ENCODE measurements around the gene EDNRA.
"Not testable (repeated sequence)": the region's sequence is repeated elsewhere in the genome, so short reads cannot be mapped to it uniquely, and the experiment has no call there.

EDNRA gene

DNA sequence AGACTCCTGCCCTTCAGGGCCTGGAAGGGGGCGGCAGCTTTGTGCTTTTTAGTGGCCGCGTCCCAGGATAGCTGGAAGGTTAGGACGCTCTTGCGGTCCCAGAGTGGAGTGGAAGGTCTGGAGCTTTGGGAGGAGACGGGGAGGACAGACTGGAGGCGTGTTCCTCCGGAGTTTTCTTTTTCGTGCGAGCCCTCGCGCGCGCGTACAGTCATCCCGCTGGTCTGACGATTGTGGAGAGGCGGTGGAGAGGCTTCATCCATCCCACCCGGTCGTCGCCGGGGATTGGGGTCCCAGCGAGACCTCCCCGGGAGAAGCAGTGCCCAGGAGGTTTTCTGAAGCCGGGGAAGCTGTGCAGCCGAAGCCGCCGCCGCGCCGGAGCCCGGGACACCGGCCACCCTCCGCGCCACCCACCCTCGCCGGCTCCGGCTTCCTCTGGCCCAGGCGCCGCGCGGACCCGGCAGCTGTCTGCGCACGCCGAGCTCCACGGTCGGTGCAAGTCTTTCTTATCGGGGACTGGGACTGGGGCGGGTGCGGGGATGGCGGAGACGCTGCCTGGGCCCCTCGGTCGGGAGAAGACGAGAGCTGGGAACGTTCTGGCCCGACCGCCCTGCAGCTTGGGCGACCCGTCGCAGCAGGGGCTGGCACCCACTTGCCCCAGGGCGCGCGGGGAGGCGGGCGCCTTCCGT is at the start of gene EDNRA:
Gene EDNRA, plus strand, starts transcription at position 207 of the 686 bp plus-strand sequence. CDS start 4,585 bp downstream, outside the sequence.
- Mint-ChIP-seq H3K4me1 (no peaks in the 10 kb centered on the region), H3K9me3 (no peaks in the 10 kb centered on the region), H3K36me3 (no peaks in the 10 kb centered on the region), H3K27ac (no peak within 1 kb of the TSS), H3K27me3 (peaks cover 20% of the 10 kb centered on the region), H3K4me3 (no peak within 1 kb of the TSS)

DNA sequence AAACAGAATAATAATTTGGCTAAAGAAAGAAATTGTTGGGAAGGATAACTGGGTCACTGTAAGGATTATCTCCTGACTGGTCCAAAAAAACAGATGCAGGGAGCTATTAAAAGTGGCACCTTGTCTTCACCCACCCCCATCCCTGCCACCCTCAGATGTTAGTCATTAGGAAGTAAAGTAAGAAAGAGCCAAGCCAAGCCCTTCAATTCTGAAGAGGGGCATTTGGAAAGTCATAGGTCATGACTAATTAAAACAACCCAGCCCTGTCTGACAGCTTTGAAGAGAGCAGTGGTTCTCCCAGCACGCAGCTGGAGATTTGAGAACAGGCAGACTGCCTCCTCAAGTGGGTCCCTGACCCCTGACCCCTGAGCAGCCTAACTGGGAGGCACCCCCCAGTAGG is 46.5 kb upstream of the EDNRA start:
- not testable (repeated sequence) for H3K27me3 Mint-ChIP-seq, H3K4me1 Mint-ChIP-seq
- peaks cover 16% of the 10 kb centered on the region for H3K9me3 Mint-ChIP-seq

DNA sequence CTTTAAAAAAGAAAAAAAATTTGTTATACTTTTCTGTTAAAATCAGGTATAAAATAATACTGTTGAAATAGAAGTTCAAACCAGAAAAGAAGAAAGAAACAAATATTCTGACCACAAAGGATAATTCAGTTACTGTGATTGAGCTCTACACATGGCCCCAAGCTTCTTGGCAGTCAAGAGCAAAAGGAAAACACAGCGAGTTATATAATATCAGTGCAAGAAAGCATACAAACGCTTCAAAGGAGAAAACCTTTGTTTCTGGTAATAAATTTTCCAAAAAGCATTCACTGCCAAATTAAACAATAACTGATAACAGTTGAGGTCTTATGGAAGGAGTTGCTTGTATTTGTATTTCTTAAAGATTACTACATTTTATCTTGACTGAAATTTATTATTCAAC is 40.5 kb upstream of the EDNRA start:
- no peaks in the 10 kb centered on the region for H3K36me3 Mint-ChIP-seq
- no peak overlapping the region for H3K4me3 Mint-ChIP-seq
- no peaks in the 10 kb centered on the region for H3K27me3 Mint-ChIP-seq
- H3K9me3 Mint-ChIP-seq: peaks cover 4% of the 10 kb centered on the region
- H3K27ac Mint-ChIP-seq: no peak overlapping the region
- H3K4me1 Mint-ChIP-seq: no peaks in the 10 kb centered on the region

More for the DNA sequence above, 46.5 kb upstream of the EDNRA start:
- H3K36me3 Mint-ChIP-seq, H3K27ac Mint-ChIP-seq, H3K4me3 Mint-ChIP-seq: not testable (repeated sequence)

DNA sequence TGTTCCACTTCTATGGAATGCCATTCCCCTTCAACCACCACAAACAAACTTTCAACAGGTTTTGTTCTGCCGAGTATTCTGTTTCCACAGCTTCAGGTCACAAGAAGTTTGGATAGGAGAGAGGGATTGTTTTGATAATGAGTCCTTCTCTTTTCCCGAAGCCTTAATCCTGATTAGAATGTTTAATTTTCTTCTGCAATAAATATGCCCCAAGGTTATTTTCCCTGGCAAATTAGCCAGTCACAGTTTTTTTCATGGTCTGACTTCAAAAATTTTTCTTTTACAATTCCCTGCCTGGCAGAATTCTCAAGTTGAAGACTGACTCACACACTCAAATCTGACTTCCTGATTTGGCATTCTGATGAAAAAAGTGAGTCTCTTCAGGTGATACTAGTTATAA is 33.1 kb upstream of the EDNRA start:
- H3K4me3 Mint-ChIP-seq: no peak overlapping the region
- H3K27me3 Mint-ChIP-seq: no peaks in the 10 kb centered on the region
- no peaks in the 10 kb centered on the region for H3K36me3 Mint-ChIP-seq
- no peaks in the 10 kb centered on the region for H3K4me1 Mint-ChIP-seq
- H3K27ac Mint-ChIP-seq: no peak overlapping the region
- no peaks in the 10 kb centered on the region for H3K9me3 Mint-ChIP-seq

DNA sequence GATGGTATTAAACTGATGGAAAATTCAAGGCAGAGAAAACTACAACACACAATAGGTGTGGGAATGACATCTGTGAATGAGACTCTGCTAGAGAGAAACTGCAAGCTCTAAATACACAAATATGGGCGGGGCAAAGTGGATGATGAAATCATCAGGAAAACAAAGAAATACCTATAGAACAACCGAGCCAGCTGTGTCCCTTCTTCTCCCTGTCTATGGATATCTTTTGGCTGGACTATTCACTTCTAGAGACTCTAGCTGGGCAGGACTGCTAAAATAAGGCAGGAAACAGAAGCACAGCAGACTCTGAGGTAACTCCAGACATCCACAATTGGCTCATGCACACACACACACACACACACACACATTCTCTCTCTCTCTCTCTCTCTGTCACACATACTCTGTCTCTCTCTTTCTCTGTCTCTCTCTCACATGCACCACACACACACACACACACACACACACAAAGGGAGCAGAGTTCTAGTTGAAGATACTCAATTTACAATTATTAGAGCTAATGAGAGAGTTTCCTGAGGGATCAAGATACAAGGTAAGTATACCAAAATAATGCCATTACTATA is 27.2 kb upstream of the EDNRA start:
- no peak overlapping the region for H3K4me3 Mint-ChIP-seq
- no peak overlapping the region for H3K27ac Mint-ChIP-seq
- H3K9me3 Mint-ChIP-seq: no peaks in the 10 kb centered on the region
- no peaks in the 10 kb centered on the region for H3K4me1 Mint-ChIP-seq
- H3K27me3 Mint-ChIP-seq: peaks cover 2% of the 10 kb centered on the region
- H3K36me3 Mint-ChIP-seq: no peaks in the 10 kb centered on the region

DNA sequence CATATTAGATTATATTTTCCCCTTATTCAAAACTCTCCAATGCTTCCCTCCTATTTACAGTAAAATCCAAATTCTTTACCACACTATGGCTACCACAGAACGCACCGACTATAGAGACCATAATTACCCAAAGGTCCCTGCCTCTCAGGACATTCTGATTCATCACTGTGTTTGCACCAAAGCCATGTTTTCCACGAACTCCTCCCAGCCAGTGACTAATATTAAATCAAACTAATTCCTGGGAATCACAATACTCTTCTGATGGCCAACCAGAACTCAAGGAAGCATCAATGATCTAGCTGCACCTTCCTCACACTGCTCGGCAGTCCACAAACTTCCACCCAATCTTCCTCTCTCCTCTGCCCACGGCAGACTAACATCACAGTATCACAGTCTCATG is 24.2 kb upstream of the EDNRA start:
- Mint-ChIP-seq H3K36me3 (no peaks in the 10 kb centered on the region), H3K27me3 (peaks cover 2% of the 10 kb centered on the region), H3K4me1 (no peaks in the 10 kb centered on the region), H3K27ac (no peak overlapping the region), H3K4me3 (no peak overlapping the region), H3K9me3 (no peaks in the 10 kb centered on the region)

DNA sequence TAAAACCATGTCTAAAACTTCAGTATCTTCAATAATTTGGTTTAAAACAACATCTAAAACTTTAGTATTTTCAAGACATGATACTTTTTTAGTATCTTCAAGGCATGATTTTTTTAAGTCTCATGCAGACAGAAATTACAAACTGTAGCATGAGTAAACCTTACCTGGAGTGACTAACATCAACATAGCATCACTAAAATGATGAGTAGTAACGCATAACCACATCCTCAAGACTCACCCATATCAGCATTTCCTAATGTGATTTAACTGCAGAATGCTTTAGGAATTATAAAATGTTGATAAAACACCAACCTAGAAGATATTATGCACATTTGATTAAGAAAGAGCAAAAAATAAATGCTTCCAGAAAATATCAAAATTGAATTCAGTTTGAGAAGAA is 19.7 kb upstream of the EDNRA start:
- H3K4me3 Mint-ChIP-seq: no peak overlapping the region
- no peaks in the 10 kb centered on the region for H3K27me3 Mint-ChIP-seq
- no peaks in the 10 kb centered on the region for H3K4me1 Mint-ChIP-seq
- no peak overlapping the region for H3K27ac Mint-ChIP-seq
- H3K36me3 Mint-ChIP-seq: no peaks in the 10 kb centered on the region
- no peaks in the 10 kb centered on the region for H3K9me3 Mint-ChIP-seq

DNA sequence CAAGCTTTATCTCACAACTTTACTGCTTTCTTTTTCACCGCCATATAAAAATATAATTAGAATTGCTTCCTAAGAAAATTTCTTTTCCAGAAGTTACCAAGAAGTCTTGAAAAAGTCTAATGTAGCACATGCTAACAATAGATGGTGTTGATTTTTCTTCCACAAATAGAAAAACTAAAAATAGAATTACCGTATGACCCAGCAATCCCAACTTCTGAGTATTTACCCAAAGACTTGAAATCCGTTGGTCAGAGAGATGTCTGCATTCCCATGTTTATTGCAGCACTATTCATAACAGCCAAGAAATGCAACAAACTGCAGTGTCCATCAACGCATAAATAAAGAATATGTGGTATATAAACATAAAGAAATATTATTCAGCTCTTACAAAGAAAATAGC is 17.8 kb upstream of the EDNRA start:
- no peak overlapping the region for H3K27ac Mint-ChIP-seq
- H3K27me3 Mint-ChIP-seq: no peaks in the 10 kb centered on the region
- no peak overlapping the region for H3K4me3 Mint-ChIP-seq

DNA sequence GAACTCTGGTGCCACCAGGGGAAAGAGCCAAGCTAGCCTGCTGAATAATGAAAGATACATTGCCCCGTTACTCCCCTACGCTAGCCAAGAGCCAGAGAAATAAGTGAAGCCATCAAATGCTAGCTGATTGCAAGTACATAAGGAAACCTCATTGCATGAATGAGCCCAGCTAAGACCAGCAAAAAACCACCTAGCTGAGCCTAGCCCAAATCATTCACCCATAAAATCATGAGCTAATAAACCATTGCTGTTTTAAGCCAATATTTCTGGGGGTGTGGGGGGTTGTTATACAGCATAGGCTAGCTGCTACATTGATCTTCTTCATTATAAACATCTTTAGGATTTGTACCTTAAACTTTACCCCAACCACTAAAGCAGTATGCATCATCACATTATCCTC is 15.4 kb upstream of the EDNRA start:
- Mint-ChIP-seq H3K9me3 (peaks cover 4% of the 10 kb centered on the region), H3K27ac (no peak overlapping the region), H3K27me3 (no peaks in the 10 kb centered on the region), H3K36me3 (no peaks in the 10 kb centered on the region), H3K4me1 (no peaks in the 10 kb centered on the region), H3K4me3 (no peak overlapping the region)

More for the DNA sequence above, 17.8 kb upstream of the EDNRA start:
- Mint-ChIP-seq H3K9me3 (no peaks in the 10 kb centered on the region), H3K4me1 (no peaks in the 10 kb centered on the region), H3K36me3 (no peaks in the 10 kb centered on the region)

DNA sequence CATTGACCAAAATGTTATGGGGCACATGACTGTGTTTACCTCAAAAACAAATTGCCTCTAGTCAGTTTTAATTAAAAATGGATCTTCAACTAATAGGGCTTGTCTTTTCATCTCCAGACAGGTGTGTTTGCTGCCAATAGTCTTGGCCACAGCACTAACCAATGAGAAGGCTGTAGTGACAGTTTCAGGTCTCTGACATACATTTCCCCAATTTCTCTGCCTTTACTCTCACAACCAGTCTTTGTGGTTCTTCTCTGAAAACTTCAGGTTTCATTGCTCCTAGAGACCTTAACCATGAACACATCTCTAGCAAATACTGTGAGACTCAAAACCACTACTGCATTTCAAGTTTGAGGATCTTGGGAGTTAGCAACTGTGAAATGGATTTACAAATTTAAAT is 3.5 kb upstream of the EDNRA start:
- Mint-ChIP-seq H3K36me3 (no peaks in the 10 kb centered on the region), H3K27me3 (peaks cover 25% of the 10 kb centered on the region), H3K4me3 (no peak overlapping the region), H3K27ac (no peak overlapping the region), H3K9me3 (peaks cover 5% of the 10 kb centered on the region), H3K4me1 (no peaks in the 10 kb centered on the region)

DNA sequence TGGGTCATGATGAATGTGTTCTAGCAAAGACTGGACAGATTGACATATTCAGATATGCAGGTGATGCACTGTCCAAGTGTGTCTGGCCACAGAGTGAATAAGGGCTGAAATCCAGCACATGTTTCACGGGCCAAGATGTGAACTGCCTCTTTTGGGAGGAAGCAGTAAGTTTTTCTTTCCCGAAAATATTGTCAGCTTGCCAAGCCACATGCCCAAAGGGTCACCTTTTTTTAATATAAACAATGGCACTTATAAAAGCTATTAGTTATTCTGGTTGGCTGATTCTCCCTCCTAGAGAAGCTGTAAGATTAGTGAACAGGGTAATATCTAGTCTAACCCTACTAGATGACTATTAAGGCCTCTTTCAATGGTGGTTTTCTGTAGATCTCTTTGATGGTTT is 1.5 kb upstream of the EDNRA start:
- no peak overlapping the region for H3K27ac Mint-ChIP-seq
- peaks cover 5% of the 10 kb centered on the region for H3K9me3 Mint-ChIP-seq
- H3K36me3 Mint-ChIP-seq: no peaks in the 10 kb centered on the region
- H3K4me1 Mint-ChIP-seq: no peaks in the 10 kb centered on the region
- H3K4me3 Mint-ChIP-seq: no peak overlapping the region
- H3K27me3 Mint-ChIP-seq: peaks cover 24% of the 10 kb centered on the region

DNA sequence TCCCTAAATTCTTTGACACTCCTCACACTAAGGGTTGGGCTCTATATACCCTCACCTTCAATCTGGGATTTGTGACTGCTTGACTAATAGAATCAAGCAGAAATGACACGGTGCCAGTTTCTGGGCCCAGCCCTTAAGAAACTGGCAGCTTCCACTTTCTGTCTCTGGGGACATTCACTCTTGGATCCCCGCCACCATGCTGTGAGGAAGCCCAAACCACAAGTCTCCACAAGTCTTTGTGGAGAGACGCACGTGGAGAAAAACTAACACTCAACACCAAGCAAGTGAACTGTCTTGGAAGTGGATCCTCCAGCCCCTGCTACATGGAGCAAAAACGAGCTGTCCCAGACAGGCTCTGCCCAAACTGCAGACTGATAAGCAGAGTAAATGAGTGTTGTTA is 1.1 kb upstream of the EDNRA start:
- Mint-ChIP-seq H3K36me3 (no peaks in the 10 kb centered on the region), H3K27me3 (peaks cover 24% of the 10 kb centered on the region), H3K4me3 (no peak overlapping the region), H3K27ac (no peak overlapping the region), H3K9me3 (peaks cover 5% of the 10 kb centered on the region), H3K4me1 (no peaks in the 10 kb centered on the region)

DNA sequence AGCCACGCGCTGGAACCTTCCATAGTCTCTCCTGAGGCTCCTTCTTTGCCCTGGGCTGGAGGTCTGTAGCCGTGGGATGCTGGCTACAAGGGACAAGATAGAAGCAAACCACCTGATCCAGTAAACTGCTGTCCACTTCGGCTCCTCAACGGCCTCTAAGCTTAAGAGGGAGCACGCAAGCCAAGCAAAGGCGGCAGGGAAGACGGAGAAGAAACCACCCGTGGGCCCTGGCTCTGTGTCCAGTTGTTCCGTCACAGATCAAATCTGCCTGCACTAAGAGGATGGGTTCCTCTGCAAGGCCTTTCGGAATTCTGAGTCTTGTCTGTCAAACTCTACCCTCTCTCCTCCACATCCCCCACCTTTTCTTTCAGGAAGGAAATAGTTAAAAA is 401 bp upstream of the EDNRA start:
- H3K27ac Mint-ChIP-seq: no peak overlapping the region
- peaks cover 2% of the 10 kb centered on the region for H3K9me3 Mint-ChIP-seq
- H3K36me3 Mint-ChIP-seq: no peaks in the 10 kb centered on the region
- H3K4me3 Mint-ChIP-seq: no peak overlapping the region
- H3K4me1 Mint-ChIP-seq: no peaks in the 10 kb centered on the region
- H3K27me3 Mint-ChIP-seq: peaks cover 21% of the 10 kb centered on the region

DNA sequence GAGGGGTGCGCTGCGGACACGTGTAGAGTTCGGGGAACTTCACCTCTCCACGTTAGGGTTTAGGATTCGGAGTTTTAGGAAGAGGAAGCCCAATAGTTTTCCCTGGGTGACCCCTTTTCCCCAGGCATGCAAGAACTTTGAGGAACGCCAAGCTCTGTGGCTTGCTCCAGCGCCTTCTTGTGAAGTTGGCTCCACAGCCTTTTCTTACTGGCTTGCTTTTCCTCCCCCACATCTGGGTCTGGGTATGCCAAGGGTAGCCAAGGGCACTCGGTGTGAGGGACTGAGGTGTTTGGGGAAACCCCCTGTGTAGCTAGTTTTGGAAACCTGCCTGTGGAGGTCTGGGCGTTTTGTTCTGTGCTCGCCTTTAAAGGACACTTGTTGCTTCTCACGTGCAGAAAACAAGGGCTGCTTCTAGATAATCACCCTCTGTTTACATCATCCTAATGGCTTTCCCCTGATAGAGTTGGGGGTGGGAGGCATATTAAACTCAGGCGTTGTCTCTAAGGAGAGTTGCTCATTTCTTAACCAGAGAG is 746 bp downstream of the EDNRA start:
- no peak overlapping the region for H3K4me3 Mint-ChIP-seq
- no peaks in the 10 kb centered on the region for H3K9me3 Mint-ChIP-seq
- H3K4me1 Mint-ChIP-seq: no peaks in the 10 kb centered on the region
- H3K27ac Mint-ChIP-seq: no peak overlapping the region
- no peaks in the 10 kb centered on the region for H3K36me3 Mint-ChIP-seq
- peaks cover 19% of the 10 kb centered on the region for H3K27me3 Mint-ChIP-seq

DNA sequence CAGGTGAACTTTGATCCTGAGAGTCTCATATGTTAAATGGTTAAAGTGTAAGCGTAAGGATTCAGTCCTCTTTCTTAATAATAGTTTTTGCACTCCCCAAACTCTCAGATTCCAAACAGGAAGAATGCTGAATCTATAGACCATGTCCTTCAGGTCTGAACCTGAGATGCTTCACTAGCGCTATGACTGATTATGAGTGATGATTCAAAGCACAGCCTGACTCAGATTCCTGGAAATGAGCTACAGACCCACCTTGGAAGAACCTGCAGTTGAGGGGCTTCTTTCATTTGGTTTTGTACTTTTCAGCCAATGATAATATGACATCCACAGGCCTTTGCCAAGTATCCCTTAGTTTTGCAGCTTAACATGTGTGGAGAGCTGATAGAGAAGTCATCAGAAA is 1.4 kb downstream of the EDNRA start:
- H3K4me3 Mint-ChIP-seq: no peak overlapping the region
- no peaks in the 10 kb centered on the region for H3K9me3 Mint-ChIP-seq
- no peak overlapping the region for H3K27ac Mint-ChIP-seq
- H3K27me3 Mint-ChIP-seq: peaks cover 19% of the 10 kb centered on the region
- H3K4me1 Mint-ChIP-seq: no peaks in the 10 kb centered on the region
- H3K36me3 Mint-ChIP-seq: no peaks in the 10 kb centered on the region

DNA sequence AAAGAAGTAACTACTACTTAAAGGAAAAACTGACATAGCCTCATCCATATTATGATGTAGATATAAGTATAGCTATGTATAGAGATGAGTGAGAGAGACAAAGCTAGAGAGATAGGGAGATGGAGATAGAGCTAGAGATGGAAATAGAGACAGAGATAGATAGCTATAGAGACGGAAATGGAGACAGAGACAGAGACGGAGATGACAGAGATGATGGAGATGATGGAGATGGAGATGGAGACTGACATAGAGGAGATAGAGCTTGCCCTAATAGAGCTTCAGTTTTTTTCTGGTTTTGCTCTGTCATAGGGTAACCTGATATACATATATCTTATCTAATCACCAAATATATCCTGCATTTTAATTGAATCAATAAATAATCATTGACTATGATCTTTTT is 4.3 kb downstream of the EDNRA start:
- no peak overlapping the region for H3K27ac Mint-ChIP-seq
- H3K27me3 Mint-ChIP-seq: peaks cover 15% of the 10 kb centered on the region
- no peak overlapping the region for H3K4me3 Mint-ChIP-seq
- H3K4me1 Mint-ChIP-seq: no peaks in the 10 kb centered on the region
- H3K9me3 Mint-ChIP-seq: no peaks in the 10 kb centered on the region
- H3K36me3 Mint-ChIP-seq: no peaks in the 10 kb centered on the region

DNA sequence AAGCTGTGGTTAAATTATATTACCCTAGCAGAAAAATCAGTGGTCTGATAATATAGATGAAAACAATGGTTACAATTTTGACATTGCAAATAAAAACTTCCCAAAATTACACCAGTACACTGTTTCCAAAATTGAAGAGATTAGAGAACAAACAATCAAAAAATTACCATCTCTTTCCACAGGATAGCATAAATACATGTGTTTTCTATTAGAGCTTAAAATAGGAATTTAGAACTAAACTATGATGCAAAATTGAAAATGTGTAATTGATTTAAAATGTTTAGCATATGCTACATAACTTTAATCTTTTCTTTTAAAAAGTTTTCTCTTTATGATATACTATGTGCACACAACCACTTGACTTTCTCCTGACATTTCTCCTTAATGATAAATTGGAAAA is 6.7 kb downstream of the EDNRA start:
- H3K4me3 Mint-ChIP-seq: no peak overlapping the region

More for the DNA sequence above, 6.7 kb downstream of the EDNRA start:
- Mint-ChIP-seq H3K27me3 (peaks cover 5% of the 10 kb centered on the region), H3K4me1 (no peaks in the 10 kb centered on the region), H3K36me3 (no peaks in the 10 kb centered on the region), H3K9me3 (no peaks in the 10 kb centered on the region), H3K27ac (no peak overlapping the region)
